ENCODE data around the gene WDR82. TPM values are rescaled to one million over a fixed set of nuclear protein-coding genes. Genes with fewer than 3 reads are reported as not detected.

The WDR82 gene
- total and polyA plus RNA-seq, 2 experiments from 2014 or later: 25.2 to 71.8 TPM

GRCh38 chr3:52257911-52258310 is 20.5 kb downstream of the WDR82 start:
- Histone ChIP-seq H3K4me1 (ENCODE audit: insufficient read depth) (no peaks in the 10 kb centered on the region), H3K36me3 (ENCODE audit: insufficient read depth) (peaks cover 82% of the 10 kb centered on the region), H2AFZ (no peak overlapping the region), H3K9me2 (ENCODE audit: insufficient read depth) (no peaks in the 10 kb centered on the region), H3F3A (replicated peaks; ENCODE audit: low read depth) (peaks cover 15% of the 10 kb centered on the region; the same call in 1 of the 2 replicates), H3K27me3 (ENCODE audit: insufficient read depth) (no peaks in the 10 kb centered on the region), H3K4me2 (no peak overlapping the region), H4K20me1 (replicated peaks; ENCODE audit: insufficient read depth) (peaks cover 40% of the 10 kb centered on the region), H3K4me3 (no peak overlapping the region), H3K27ac (ENCODE audit: low read depth) (no peak overlapping the region), H3K79me2 (replicated peaks; ENCODE audit: insufficient read depth) (peaks cover 27% of the 10 kb centered on the region)
- ATAC-seq (no peak), DNase-seq (ENCODE audit: low spot score) (no peak)
- TF ChIP-seq CREB1 (CRISPR knock-in tag; IDR thresholded peaks at IDR 0.05; ENCODE audit: low read depth) (no peak), ZNF114 (CRISPR knock-in tag; IDR thresholded peaks at IDR 0.05) (no peak), EZH2phosphoT487 (IDR thresholded peaks at IDR 0.05; ENCODE audit: unreplicated experiment) (no peak), STAT1 (IDR thresholded peaks at IDR 0.05; ENCODE audit: unreplicated experiment) (no peak), NANOG (IDR thresholded peaks at IDR 0.05; ENCODE audit: borderline replicate concordance) (no peak), EZH2 (IDR thresholded peaks at IDR 0.05; ENCODE audit: low read depth, unreplicated experiment) (no peak), ZNF331 (CRISPR knock-in tag; IDR thresholded peaks at IDR 0.05; ENCODE audit: low read depth) (no peak), CTCF (conservative IDR thresholded peaks at IDR 0.05; ENCODE audit: low read depth in 2 of 2) (no peak), JUNB (IDR thresholded peaks at IDR 0.05; ENCODE audit: unreplicated experiment) (no peak), POLR2AphosphoS5 (IDR thresholded peaks at IDR 0.05; ENCODE audit: low read depth) (no peak)
- TF ChIP-seq, protein P1, sequence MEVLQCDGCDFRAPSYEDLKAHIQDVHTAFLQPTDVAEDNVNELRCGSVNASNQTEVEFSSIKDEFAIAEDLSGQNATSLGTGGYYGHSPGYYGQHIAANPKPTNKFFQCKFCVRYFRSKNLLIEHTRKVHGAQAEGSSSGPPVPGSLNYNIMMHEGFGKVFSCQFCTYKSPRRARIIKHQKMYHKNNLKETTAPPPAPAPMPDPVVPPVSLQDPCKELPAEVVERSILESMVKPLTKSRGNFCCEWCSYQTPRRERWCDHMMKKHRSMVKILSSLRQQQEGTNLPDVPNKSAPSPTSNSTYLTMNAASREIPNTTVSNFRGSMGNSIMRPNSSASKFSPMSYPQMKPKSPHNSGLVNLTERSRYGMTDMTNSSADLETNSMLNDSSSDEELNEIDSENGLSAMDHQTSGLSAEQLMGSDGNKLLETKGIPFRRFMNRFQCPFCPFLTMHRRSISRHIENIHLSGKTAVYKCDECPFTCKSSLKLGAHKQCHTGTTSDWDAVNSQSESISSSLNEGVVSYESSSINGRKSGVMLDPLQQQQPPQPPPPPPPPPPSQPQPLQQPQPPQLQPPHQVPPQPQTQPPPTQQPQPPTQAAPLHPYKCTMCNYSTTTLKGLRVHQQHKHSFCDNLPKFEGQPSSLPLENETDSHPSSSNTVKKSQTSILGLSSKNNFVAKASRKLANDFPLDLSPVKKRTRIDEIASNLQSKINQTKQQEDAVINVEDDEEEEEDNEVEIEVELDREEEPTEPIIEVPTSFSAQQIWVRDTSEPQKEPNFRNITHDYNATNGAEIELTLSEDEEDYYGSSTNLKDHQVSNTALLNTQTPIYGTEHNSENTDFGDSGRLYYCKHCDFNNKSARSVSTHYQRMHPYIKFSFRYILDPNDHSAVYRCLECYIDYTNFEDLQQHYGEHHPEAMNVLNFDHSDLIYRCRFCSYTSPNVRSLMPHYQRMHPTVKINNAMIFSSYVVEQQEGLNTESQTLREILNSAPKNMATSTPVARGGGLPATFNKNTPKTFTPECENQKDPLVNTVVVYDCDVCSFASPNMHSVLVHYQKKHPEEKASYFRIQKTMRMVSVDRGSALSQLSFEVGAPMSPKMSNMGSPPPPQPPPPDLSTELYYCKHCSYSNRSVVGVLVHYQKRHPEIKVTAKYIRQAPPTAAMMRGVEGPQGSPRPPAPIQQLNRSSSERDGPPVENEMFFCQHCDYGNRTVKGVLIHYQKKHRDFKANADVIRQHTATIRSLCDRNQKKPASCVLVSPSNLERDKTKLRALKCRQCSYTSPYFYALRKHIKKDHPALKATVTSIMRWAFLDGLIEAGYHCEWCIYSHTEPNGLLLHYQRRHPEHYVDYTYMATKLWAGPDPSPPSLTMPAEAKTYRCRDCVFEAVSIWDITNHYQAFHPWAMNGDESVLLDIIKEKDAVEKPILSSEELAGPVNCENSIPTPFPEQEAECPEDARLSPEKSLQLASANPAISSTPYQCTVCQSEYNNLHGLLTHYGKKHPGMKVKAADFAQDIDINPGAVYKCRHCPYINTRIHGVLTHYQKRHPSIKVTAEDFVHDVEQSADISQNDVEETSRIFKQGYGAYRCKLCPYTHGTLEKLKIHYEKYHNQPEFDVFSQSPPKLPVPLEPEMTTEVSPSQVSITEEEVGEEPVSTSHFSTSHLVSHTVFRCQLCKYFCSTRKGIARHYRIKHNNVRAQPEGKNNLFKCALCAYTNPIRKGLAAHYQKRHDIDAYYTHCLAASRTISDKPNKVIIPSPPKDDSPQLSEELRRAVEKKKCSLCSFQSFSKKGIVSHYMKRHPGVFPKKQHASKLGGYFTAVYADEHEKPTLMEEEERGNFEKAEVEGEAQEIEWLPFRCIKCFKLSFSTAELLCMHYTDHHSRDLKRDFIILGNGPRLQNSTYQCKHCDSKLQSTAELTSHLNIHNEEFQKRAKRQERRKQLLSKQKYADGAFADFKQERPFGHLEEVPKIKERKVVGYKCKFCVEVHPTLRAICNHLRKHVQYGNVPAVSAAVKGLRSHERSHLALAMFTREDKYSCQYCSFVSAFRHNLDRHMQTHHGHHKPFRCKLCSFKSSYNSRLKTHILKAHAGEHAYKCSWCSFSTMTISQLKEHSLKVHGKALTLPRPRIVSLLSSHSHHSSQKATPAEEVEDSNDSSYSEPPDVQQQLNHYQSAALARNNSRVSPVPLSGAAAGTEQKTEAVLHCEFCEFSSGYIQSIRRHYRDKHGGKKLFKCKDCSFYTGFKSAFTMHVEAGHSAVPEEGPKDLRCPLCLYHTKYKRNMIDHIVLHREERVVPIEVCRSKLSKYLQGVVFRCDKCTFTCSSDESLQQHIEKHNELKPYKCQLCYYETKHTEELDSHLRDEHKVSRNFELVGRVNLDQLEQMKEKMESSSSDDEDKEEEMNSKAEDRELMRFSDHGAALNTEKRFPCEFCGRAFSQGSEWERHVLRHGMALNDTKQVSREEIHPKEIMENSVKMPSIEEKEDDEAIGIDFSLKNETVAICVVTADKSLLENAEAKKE (CRISPR knock-in tag; IDR thresholded peaks at IDR 0.05): no peak
- TF ChIP-seq, protein P2, sequence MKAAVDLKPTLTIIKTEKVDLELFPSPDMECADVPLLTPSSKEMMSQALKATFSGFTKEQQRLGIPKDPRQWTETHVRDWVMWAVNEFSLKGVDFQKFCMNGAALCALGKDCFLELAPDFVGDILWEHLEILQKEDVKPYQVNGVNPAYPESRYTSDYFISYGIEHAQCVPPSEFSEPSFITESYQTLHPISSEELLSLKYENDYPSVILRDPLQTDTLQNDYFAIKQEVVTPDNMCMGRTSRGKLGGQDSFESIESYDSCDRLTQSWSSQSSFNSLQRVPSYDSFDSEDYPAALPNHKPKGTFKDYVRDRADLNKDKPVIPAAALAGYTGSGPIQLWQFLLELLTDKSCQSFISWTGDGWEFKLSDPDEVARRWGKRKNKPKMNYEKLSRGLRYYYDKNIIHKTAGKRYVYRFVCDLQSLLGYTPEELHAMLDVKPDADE (IDR thresholded peaks at IDR 0.05): no peak
- TF ChIP-seq, protein P3, sequence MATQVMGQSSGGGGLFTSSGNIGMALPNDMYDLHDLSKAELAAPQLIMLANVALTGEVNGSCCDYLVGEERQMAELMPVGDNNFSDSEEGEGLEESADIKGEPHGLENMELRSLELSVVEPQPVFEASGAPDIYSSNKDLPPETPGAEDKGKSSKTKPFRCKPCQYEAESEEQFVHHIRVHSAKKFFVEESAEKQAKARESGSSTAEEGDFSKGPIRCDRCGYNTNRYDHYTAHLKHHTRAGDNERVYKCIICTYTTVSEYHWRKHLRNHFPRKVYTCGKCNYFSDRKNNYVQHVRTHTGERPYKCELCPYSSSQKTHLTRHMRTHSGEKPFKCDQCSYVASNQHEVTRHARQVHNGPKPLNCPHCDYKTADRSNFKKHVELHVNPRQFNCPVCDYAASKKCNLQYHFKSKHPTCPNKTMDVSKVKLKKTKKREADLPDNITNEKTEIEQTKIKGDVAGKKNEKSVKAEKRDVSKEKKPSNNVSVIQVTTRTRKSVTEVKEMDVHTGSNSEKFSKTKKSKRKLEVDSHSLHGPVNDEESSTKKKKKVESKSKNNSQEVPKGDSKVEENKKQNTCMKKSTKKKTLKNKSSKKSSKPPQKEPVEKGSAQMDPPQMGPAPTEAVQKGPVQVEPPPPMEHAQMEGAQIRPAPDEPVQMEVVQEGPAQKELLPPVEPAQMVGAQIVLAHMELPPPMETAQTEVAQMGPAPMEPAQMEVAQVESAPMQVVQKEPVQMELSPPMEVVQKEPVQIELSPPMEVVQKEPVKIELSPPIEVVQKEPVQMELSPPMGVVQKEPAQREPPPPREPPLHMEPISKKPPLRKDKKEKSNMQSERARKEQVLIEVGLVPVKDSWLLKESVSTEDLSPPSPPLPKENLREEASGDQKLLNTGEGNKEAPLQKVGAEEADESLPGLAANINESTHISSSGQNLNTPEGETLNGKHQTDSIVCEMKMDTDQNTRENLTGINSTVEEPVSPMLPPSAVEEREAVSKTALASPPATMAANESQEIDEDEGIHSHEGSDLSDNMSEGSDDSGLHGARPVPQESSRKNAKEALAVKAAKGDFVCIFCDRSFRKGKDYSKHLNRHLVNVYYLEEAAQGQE (IDR thresholded peaks at IDR 0.05; ENCODE audit: unreplicated experiment): no peak
- Mint-ChIP-seq H3K36me3 (ENCODE audit: low read depth) (peaks cover 96% of the 10 kb centered on the region), H3K4me1 (no peaks in the 10 kb centered on the region), H3K4me3 (no peak overlapping the region), H3K27ac (no peak overlapping the region), H3K9me3 (no peaks in the 10 kb centered on the region), H3K27me3 (ENCODE audit: insufficient read depth, low read depth, poor library complexity) (peaks cover 2% of the 10 kb centered on the region)

All from GM23338 (cell line).